Endothelial cell of umbilical vein (primary cell): ENCODE results near the gene GLCE. TPM values are rescaled to one million over a fixed set of nuclear protein-coding genes. Genes with fewer than 3 reads are reported as not detected.

Experiments
- BruUV-seq: library from RNA; stranded (reverse); fragments of 400-500 nt; replicated peaks from 2 replicates; lab custom pipeline; 2021; lab: Mats Ljungman, UMichigan
- CTCF ChIA-PET: fragments of 300-600, 350-600 bp; sonication (Branson Sonifier 250); formaldehyde crosslinking; loops from one replicate; lab custom pipeline; 2021; ENCODE audit warnings: antibody characterized with exemption, inconsistent platforms; lab: Charles Lee
- POLR2A ChIA-PET: fragments of 300-600, 350-600 bp; sonication (Branson Sonifier 250); formaldehyde crosslinking; loops from one replicate; lab custom pipeline; 2021; ENCODE audit warnings: antibody characterized with exemption, inconsistent platforms; lab: Charles Lee
- DNase-seq: peaks from one replicate; pipeline ENCODE4 v3.0.0-alpha.2; 2011; ENCODE audit warnings: low read depth, low spot score
- FAIRE-seq: peaks from 2 replicates; lab custom pipeline; 2011; peaks lifted over from hg19 to GRCh38; lab: Jason Lieb, UNC
- H2AFZ ChIP-seq: 2 replicates; pipeline ENCODE4 v1.6.0; 2012; ENCODE audit warnings: low read depth, low read length, control low read depth, inconsistent platforms
- H3K27ac ChIP-seq: 2 replicates; pipeline ENCODE4 v1.5.1; 2011; ENCODE audit warnings: low read depth, mild to moderate bottlenecking, control low read depth, low read length, moderate library complexity; ENCODE audit not compliant: insufficient read depth
- H3K27me3 ChIP-seq, 2 experiments: 2 replicates each; pipeline versions ENCODE4 v1.6.0 to v1.6.1; 2011; ENCODE audit warnings: low read length in 2 of 2, mixed read lengths in 1 of 2; ENCODE audit not compliant: control insufficient read depth in 2 of 2, insufficient read depth in 2 of 2
- H3K36me3 ChIP-seq, 2 experiments: 2 replicates in 1 of 2; 3 replicates in 1 of 2; pipeline ENCODE4 v1.5.1; 2011; ENCODE audit warnings: low read length in 2 of 2, mild to moderate bottlenecking in 1 of 2, moderate library complexity in 1 of 2; ENCODE audit not compliant: control insufficient read depth in 2 of 2, insufficient read depth in 2 of 2; ENCODE audit errors: extremely low read depth in 1 of 2
- H3K4me1 ChIP-seq: 3 replicates; pipeline ENCODE4 v1.5.1; 2011; ENCODE audit warnings: mild to moderate bottlenecking, low read length; ENCODE audit not compliant: control insufficient read depth, insufficient read depth; ENCODE audit errors: extremely low read depth
- H3K4me2 ChIP-seq: 2 replicates; pipeline ENCODE4 v1.6.1; 2011; ENCODE audit warnings: low read length, control low read depth, mixed read lengths; ENCODE audit not compliant: insufficient read depth
- H3K4me3 ChIP-seq, 3 experiments: fragments of 200-600 bp in 1 of 3; sonication (generic), shearing (Covaris generic) in 1 of 3; replicated peaks in 1 of 3; 2 replicates each; pipeline ENCODE4 v1.5.1; 2011 to 2016; ENCODE audit warnings: control low read depth in 3 of 3, low read length in 3 of 3, mild to moderate bottlenecking in 2 of 3, inconsistent platforms in 1 of 3, low read depth in 1 of 3, moderate library complexity in 1 of 3; ENCODE audit not compliant: insufficient read depth in 1 of 3
- H3K79me2 ChIP-seq: 2 replicates; pipeline ENCODE4 v1.6.0; 2012; ENCODE audit warnings: low read length, inconsistent platforms; ENCODE audit not compliant: control insufficient read depth, insufficient read depth
- H3K9ac ChIP-seq: replicated peaks from 2 replicates; pipeline ENCODE3; 2011; ENCODE audit warnings: low read length, control low read depth; ENCODE audit not compliant: insufficient read depth; ENCODE audit errors: extremely low read depth
- H3K9me1 ChIP-seq: replicated peaks from 3 replicates; pipeline ENCODE4 v1.6.0; 2011; ENCODE audit warnings: mild to moderate bottlenecking, low read length; ENCODE audit not compliant: control insufficient read depth, insufficient read depth; ENCODE audit errors: extremely low read depth
- H3K9me3 ChIP-seq: replicated peaks from 2 replicates; pipeline ENCODE4 v1.5.1; 2012; ENCODE audit warnings: low read length, inconsistent platforms; ENCODE audit not compliant: control insufficient read depth, insufficient read depth
- H4K20me1 ChIP-seq: replicated peaks from 2 replicates; pipeline ENCODE3; 2011; ENCODE audit warnings: mild to moderate bottlenecking, low read length; ENCODE audit not compliant: control insufficient read depth, insufficient read depth; ENCODE audit errors: extremely low read depth
- CTCF ChIP-seq, 2 donors: IDR thresholded peaks; 1 replicate in 1 of 2; 2 replicates in 1 of 2; pipeline ENCODE4 v1.5.1; 2011; ENCODE audit warnings: low read length in 2 of 2, mild to moderate bottlenecking in 2 of 2, moderate library complexity in 2 of 2, control low read depth in 1 of 2, inconsistent platforms in 1 of 2, low read depth in 1 of 2; ENCODE audit not compliant: insufficient read depth in 1 of 2; ENCODE audit errors: extremely low read depth in 1 of 2
- EZH2 ChIP-seq: IDR thresholded peaks from 2 replicates; pipeline ENCODE4 v1.6.1; 2012; ENCODE audit warnings: borderline replicate concordance, low read depth, mild to moderate bottlenecking, moderate library complexity, low read length, inconsistent platforms; ENCODE audit not compliant: severe bottlenecking
- FOS ChIP-seq: IDR thresholded peaks from 2 replicates; pipeline ENCODE4 v1.6.1; 2011; ENCODE audit warnings: mild to moderate bottlenecking, low read length, moderate library complexity, borderline replicate concordance; ENCODE audit not compliant: insufficient read depth
- GATA2 ChIP-seq: IDR thresholded peaks from 2 replicates; pipeline ENCODE4 v1.7.0; 2011; ENCODE audit warnings: low read depth, mild to moderate bottlenecking, moderate library complexity, mixed read lengths, low read length; ENCODE audit not compliant: insufficient read length, insufficient read depth
- JUN ChIP-seq: IDR thresholded peaks from 2 replicates; pipeline ENCODE4 v1.6.1; 2011; ENCODE audit warnings: borderline replicate concordance, low read depth; ENCODE audit not compliant: insufficient read length, insufficient read depth
- MYC ChIP-seq: IDR thresholded peaks from one replicate; pipeline ENCODE4 v1.6.1; 2011; ENCODE audit warnings: mild to moderate bottlenecking, low read depth, low read length
- POLR2A ChIP-seq: IDR thresholded peaks from 2 replicates; pipeline ENCODE4 v1.6.1; 2012; ENCODE audit warnings: low read depth, mild to moderate bottlenecking, control low read depth, low read length
- POLR2AphosphoS5 ChIP-seq: IDR thresholded peaks from 2 replicates; pipeline ENCODE4 v1.6.1; 2012; ENCODE audit warnings: low read depth, mild to moderate bottlenecking, control low read depth, low read length, moderate library complexity; ENCODE audit not compliant: insufficient read depth
- dilution Hi-C: fragments of 300-500 bp; cut with MboI; formaldehyde crosslinking; loops from one replicate; pipeline ENCODE4 v1.15.0; 2019; ENCODE audit warnings: low sequenced_read_pairs; ENCODE audit not compliant: extremely low pct_ligation_motif_present
- intact Hi-C: fragments of 100-400 bp; cut with micrococcal nuclease; formaldehyde crosslinking; loops from one replicate; pipeline ENCODE4 v1.10.0; 2022
- polyA plus RNA-seq, 4 experiments: library from polyadenylated mRNA; depleted of rRNA in 3 of 4; stranded (reverse) in 3 of 4; unstranded in 1 of 4; fragments of >200 nt; gene quantifications; 2 replicates each; pipeline versions ENCODE4 v1.2.1 to v1.2.3, GENCODE V29; 2011 to 2012; ENCODE audit warnings: missing spikeins in 1 of 4
- total RNA-seq: library from RNA; stranded (reverse); gene quantifications from 2 replicates; pipeline ENCODE4 v1.2.3, GENCODE V29; 2021
- TF ChIP-seq, protein P1 (sequence below): IDR thresholded peaks from 2 replicates; pipeline ENCODE4 v1.6.1; 2011; ENCODE audit not compliant: insufficient read depth, insufficient read length

GLCE gene
- total and polyA plus RNA-seq, 2 donors (not counting 3 experiments of a cell fraction or from before 2014, with no cell fraction given) = 48.1 to 86.6 TPM

DNA sequence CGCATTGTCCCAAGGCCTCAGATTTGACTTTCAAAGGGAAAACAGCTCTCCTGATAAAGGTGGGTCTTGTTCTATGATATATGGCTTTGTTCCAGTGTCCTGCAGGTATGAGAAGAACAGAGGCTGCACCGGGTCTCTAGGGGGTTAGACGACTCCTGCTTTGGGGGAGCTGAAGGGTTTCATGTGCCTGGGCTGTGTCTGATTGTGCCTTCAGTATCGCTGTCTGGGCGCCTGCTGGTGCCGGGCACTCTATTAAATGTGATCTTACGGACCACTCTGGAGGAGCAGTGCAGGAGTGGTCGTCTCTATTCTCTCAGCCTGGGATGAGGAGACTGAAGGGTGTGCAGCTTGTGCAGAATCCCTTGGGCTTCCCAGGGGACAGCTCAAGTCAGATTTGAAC lies 154.3 kb downstream of the GLCE start:
- dilution Hi-C loops (no loop called here), intact Hi-C loops (no loop called here)
- DNase-seq (no peak), FAIRE-seq (no peak)
- Histone ChIP-seq H2AFZ (no peak overlapping the region), H3K27ac (no peak overlapping the region), H3K4me1 (no peaks in the 10 kb centered on the region), H3K4me3 (no peak overlapping the region), H3K9me3 (no peaks in the 10 kb centered on the region), H3K79me2 (no peaks in the 10 kb centered on the region), H4K20me1 (no peaks in the 10 kb centered on the region), H3K4me2 (no peak overlapping the region), H3K27me3 (no peaks in the 10 kb centered on the region), H3K9ac (no peak overlapping the region), H3K9me1 (no peaks in the 10 kb centered on the region), H3K36me3 (no peaks in the 10 kb centered on the region)
- TF ChIP-seq POLR2A (no peak), EZH2 (no peak), POLR2AphosphoS5 (no peak), FOS (no peak), MYC (no peak), GATA2 (no peak), CTCF (IDR thresholded peaks at IDR 0.05; ENCODE audit: extremely low read depth in 1 of 2, insufficient read depth in 1 of 2, low read depth in 1 of 2, low read length in 2 of 2) (no peak), JUN (no peak)
- TF ChIP-seq, protein P1, sequence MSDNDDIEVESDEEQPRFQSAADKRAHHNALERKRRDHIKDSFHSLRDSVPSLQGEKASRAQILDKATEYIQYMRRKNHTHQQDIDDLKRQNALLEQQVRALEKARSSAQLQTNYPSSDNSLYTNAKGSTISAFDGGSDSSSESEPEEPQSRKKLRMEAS = no peak
- POLR2A ChIA-PET = no interaction called here
- BruUV-seq = no TSS peak
- CTCF ChIA-PET = interaction anchor here (0.8 kb wide), 1 partner anchor 255 kb away, joined by 3 read pairs; no protein-coding TSS in a partner anchor
